HG02642 (cell line): ENCODE results near the gene FUBP3.

Experiments used
- ATAC-seq: cut with Tn5 transposase; IDR thresholded peaks from one replicate; pipeline ENCODE4 v1.9.1; 2021; ENCODE audit warnings: mild to moderate bottlenecking; ENCODE audit not compliant: unreplicated experiment, poor library complexity

Gene FUBP3

DNA sequence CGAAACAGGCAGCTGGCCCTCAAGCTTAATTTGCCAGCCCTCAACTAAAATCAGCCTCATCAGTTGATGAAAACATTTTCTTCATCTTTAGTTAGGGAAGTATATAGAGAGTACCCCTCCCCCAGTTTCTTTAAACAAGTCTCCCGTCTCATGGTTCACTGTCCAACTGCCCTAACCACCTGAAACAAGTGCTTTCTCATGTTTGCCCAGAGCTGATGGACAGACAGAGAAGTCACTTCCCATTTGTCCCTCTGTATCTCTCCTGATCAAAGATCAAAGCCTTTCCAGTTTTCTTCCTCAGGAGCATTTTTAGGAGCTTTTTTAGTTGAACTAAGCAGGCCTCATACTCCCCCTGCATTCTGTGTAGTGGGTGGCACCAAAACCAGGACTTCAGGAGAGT, 21.7 kb downstream of the FUBP3 start:
- ATAC-seq = no peak

DNA sequence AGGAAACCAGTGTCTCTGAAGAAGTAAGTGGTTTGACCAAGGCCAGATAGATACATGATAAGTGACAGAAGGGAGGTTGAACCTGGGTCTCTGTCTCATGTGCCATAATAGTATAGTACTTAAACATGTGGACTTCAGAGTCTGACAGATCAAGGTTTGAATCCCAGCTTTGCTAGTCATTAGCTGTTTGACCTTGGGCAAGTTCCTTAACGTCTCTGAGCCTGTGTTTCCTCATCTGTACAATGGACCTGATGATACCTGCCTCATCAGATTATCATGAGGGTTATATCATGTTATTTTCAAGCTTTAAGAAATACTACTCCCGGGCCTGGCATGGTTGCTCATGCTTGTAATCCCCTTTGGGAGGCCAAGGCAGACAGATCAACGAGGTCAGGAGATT, 24.9 kb downstream of the FUBP3 start:
- ATAC-seq = no peak

DNA sequence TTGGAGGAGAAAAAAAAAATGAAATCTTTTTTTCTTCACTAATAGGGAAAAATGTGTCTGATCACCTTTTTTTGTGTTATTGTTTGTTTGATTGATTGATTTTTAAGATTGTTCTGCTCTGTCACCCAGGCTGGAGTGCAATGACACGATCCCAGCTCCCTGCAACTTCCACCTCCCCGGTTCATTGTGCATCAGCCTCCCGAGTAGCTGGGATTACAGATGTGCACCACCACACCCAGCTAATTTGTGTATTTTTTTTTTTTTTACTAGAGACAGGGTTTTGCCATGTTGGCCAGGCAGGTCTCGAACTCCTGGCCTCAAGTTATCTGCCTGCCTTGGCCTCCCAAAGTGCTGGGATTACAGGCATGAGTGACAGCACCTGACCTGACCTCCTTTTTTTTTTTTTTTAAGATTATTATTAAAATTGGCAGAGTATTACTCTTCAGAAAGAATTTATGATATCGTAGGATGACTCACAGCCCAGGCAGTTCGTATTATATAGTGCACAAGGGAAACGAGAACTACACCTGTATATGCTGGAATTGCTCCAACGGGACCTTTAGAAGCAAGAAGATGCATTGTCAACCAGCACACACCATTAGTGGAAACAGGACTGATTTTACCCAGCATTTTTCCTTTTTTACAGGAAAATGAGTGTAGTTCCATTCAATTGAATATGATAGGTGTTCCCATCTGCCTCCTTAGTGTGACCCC, 27.7 kb downstream of the FUBP3 start:
- no peak for ATAC-seq

DNA sequence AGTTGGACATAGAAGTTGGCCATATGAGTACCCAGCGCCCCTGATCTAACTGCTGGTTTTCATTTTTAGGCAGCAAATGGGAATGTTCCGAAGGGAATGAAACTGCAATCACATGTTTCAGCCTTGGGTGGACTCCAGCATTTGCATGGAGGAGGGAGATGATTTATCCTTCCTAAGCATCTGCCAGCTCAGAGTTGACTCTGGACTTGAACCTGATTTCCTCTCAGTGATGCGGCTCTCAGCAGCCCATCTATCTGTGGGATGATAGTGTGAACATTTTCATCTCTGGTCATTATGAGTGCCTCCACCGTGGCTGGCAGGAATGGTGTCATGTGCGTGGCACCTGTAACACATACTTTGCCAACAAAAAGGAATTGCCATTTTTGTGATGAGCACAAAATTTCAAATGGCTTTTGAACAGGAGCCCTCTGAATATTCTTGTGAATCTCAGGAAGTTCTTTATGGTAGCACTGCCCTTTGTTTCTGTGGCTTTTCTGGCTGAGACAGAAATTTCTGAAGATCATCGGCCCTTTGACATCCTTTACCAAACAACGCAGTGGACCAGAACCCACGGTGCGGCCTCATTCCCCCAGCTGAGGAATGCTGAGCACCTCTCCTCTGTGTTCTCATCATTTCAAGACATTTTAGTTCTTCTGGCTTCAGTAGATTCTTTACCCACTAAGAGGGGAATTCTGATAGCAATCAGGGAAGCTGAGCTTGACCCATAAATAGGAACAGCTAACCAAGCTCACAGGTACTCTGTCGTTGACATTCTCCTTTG, 28.5 kb downstream of the FUBP3 start:
- ATAC-seq = no peak

DNA sequence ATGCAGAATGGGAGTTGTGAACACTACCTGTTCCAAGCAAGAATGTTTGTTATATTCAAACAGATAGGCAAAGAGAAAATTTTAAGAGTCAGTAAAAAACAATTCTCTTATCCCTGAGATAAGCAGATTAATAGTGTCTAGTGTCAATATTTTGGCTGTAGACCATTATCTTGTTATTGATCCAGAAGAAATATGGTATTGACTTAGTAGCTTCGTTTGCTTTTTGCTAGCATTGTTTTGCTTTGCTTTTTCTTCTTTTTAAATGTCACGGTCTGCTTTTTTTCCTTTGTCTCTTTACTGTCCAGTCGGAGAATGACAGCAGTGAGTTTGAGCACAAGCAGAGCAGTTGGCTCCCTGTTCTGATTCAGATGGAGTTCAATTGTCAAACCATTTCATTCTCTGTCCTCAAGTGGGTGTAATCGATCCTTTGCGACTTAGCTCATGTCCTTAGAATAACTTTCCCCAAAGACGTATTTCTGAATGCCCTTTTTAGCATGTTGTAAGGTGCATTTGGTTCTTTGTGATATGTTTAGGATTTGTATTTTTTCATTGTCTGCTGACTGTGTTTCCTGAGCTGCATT, 29.3 kb downstream of the FUBP3 start:
- ATAC-seq = no peak

DNA sequence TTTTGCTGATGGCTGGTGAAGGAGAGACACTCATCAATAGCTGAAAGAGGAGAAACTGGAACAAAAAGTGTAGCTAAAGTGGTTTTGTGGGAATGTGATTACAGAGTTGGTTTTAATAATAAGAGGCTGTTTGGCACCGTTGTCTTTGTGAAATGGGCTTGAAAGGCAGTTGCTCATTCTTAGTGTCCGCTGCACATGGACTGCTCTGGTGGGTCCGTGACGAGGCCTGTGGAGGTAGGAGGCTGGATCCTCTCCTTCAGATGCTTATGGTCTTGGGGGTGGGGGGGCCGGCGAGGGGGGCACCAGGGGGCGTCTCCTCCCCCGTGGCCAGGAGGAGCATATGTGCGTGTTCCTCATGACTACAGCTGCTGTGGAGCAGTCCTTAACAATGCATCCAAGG, 29.8 kb downstream of the FUBP3 start:
- no peak for ATAC-seq

DNA sequence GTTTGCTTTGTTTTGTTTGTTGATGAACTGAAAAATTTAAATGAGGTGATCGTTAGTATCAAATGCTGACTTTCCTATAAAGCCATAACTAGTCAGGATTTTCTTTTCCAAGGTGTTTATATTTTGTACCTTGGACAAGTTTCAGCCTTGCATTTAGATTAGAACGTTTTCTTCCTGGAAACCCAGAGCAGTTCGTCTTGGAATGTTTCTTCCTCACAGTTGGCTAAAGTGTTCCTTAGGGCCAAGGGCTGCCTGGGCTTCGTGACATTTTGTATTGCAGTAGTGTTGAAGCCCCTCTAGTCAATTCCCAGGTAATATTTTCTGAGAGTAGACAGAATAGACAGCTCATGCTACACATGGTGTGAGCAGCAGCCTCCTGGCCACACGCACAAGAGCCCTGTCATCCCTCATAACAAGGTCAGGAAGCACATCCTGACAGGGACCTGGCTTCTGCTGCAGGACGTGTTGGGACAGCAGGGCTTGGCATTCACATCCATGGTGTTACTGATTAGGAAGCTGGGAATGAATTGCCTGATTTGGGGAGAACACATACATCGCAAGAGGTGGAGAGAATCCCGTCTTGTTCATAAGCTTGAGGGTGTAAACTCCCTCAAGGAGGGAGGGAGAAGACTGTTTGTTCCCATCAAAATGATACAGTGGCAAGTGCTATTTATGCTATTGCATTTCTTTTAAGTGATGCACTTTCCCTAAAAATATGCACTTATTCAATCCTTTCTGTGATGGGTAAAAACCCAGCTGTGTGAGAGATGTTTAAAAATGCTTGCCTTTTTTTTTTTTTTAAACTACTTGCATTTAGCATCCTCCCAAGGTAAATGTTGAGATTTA, 31.7 kb downstream of the FUBP3 start:
- no peak for ATAC-seq

DNA sequence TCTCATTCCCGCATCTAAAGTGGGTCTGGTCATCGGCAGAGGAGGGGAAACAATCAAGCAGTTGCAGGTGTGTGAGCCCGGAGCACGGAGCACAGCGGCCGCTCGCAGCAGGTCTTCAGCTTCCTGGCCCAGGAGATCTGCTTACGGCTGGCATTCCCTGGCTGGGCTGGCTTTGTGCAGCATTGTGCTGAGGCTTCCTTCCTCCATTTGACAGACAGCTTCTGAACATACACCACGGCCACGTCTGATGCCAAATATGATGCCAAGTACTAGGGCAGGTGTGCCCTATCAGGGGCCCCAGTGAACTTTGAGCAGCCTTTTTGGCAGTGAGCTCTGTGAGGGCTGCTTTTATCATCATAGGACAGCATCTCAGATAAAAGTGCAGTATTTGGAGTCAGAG, 37.1 kb downstream of the FUBP3 start:
- ATAC-seq = no peak

DNA sequence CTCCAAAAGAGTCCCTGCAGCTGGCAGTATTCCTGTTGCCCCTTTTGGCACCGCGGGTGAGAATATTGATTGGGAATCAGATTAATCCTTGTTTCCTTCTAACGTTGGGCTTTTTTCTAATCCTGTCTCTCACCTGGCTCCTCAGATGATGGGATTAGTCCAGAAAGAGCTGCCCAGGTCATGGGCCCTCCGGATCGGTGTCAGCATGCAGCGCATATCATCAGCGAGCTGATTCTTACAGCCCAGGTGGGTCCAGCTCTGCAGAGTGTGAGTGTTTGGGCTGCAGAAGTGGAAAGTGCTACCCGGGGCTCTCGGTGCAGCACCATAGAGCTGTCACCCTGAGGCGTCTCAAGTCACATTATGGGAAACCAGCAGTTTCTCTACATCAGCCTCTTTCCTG, 44.1 kb downstream of the FUBP3 start:
- no peak for ATAC-seq

DNA sequence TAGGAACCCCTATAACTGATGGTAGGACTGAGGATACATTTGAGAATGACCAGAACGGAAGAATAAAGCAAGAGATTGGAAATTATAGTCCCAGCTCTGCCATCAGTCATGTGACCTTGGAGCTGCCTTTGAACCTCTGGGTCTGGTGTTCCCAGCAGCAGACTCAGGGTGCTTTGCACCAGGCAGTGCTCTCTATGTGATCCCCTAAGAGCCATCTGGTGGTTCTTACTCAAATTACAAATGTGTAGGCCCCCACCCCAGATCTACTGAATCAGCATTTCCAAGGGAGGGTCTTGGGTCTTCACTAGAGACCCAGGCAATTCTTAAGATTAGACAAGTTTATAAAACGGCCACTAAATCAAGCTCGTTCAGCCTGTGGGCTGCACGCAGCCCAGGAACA, 44.8 kb downstream of the FUBP3 start:
- no peak for ATAC-seq

DNA sequence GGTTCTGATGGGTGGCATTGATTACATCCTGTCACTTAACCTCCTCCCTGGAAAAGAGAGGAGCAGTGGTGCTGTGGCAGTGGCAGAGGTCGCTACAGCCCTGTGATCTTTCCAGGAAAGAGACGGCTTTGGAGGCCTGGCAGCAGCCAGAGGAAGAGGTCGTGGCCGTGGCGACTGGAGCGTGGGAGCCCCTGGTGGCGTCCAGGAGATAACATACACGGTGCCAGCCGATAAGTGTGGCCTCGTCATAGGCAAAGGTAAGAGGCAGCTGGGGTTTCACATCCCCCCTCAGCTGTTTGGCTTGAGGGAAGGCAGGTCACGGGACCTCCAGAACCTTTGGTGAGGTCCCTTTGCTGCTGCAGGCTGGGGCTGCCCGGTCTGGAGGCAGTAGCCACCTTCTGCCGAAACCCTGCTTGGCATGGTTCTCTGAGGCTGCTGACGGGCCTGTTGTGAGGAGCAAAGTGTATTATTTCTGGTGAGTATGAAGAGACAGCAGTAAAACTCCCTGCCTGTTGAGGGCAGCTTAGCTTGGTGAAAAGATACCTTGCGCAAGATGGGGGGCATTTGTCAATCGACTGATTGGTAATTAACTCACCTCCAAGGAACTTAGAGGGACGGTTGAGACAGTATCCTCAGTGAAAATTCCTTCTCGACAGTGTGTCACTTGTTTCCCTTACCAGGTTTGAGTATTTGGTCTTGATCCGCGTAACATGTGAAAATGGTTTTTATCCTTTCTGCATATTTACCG, 47.0 kb downstream of the FUBP3 start:
- no peak for ATAC-seq

DNA sequence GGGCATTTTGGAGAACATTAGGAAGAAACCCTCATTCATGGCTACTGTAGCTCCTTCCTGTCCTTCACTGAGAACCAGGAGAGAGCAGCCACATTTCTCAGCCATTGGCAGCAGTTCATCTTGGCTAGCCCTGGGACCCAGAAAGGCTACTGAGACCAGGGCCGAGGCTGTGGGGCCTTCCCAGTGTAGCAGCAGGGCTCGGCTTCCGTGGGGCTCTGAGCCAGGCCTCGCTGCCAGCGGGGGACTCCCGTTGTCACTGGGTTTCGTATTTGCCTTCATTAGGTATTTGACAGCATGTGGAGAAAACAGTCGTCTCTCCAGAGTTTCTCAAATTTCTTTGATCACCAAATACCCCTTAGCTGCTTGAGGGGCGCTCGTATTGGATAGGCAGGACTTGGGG, 47.7 kb downstream of the FUBP3 start:
- no peak for ATAC-seq

DNA sequence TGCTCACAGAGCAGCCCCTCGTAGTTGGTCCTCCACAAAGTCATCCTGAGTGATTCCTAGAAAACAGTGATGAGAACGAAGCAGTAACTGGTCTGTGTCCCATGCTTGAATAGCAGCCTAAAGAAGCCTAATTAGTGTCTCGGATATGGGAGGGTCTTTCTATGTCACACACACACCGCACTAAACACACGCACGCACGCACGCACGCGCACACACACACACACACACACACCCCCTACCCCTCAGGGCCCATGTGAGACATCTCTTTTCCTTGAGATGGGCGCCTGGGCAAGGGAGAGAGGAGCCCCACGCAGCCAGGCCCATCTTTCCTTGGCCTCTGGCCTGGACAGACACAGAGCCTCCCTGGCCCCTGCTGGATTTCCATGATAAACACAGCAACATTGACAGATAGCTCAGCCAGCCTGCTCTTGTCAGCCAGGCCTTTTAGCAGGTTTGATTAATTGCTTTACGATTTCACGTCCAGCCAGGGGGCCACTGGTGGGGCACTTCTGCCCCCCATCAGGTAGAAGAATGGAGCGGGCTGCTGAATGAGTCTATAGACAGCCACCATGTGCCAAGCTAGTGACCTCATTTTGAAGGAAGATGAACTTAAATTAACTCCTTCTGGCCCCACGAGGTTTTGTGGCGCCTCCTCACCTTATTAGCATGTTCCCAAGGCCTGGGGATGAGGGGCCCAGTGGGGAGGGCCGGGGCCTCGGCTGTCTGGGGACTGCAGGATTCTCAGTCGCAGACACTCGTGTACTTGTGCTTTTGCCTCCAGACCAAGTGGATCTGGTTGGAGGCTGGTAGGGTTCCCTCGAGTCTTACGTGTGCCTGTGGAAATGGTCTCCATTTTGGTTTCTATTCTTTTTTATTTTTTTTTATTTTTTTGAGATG, 48.8 kb downstream of the FUBP3 start:
- ATAC-seq = no peak

DNA sequence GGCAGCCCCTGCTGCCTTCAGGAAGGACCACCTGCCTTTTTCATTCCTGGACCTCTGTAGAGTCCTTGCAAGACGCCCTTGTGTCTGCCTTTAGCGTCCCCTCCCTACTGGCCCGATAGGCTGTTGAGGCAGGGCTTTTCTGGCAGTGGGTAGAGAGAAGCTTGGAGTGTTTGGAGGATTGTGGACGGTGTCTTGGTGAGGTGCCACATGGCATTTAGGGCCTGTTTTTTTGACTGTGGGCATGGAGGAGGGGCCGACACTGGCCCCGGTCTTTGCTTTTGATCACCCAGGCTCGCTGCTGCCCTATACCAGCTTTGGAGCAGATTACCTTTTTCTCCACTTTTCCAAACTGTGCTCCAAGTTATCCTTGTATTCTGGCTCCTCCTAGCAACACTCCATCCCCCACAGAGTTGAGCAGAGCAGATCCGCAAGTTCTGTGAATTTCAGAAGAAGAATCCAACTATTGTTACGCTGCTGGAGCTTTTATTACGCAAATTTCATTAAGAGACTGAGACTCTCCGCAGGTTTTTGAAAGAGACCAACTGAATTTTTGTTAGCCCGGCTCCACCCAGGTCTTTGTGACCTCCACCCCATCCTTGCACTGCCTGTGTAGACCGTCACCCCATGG, 50.2 kb downstream of the FUBP3 start:
- no peak for ATAC-seq

DNA sequence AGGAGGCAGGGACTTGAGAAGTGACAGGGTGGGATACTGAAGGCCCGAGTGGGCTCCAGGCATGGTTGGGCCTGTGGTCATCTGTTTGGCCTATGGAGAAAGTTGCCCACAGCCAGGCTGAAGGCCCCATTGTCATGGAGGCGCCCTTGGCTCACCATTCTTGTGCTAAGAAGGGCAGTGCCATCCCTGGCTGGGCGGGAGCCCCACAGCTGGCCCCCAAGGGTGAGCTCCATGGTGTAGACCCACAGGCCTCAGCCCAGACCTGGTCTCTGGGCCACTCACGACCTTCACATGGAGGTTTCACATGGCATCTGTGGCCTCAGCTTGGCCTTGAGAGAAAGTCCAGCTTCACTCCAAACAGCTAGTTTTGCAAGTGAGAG, 50.7 kb downstream of the FUBP3 start:
- ATAC-seq = no peak

DNA sequence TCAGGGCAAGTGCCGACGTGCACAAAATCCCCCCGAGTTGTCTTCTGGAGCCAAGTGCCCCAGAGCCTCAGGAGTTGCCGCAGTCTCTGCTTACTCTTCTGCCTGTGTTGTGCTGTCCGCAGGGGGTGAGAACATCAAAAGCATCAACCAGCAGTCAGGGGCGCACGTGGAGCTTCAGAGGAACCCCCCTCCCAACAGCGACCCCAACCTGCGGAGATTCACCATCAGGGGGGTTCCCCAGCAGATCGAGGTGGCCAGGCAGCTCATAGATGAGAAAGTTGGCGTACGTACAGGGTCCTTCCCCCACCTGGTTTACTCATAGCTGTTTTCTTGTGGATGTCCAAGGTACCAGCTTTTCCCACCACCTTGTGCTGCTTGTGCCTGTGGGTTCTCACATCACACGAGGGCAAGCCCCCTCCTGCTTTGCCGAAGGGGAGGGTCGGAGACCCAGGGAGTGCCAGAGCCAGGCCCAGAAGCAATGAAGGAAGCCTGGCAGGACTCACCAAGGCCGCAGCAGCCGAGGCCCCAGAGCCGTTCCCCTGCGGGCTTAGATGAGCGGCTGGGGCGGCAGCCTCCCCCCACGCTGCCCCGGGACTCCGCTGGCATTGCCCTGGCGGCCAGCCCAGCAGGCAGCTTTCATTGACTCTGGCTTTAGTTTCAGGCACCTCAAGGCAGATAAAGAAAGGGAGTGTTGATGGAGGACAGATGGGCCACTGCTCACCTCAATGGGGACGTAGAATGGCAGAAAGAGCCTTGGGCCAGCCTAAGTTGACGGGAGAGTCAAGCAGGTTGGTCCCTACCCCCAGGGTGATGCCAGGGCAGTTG, 51.3 kb downstream of the FUBP3 start:
- ATAC-seq = no peak

DNA sequence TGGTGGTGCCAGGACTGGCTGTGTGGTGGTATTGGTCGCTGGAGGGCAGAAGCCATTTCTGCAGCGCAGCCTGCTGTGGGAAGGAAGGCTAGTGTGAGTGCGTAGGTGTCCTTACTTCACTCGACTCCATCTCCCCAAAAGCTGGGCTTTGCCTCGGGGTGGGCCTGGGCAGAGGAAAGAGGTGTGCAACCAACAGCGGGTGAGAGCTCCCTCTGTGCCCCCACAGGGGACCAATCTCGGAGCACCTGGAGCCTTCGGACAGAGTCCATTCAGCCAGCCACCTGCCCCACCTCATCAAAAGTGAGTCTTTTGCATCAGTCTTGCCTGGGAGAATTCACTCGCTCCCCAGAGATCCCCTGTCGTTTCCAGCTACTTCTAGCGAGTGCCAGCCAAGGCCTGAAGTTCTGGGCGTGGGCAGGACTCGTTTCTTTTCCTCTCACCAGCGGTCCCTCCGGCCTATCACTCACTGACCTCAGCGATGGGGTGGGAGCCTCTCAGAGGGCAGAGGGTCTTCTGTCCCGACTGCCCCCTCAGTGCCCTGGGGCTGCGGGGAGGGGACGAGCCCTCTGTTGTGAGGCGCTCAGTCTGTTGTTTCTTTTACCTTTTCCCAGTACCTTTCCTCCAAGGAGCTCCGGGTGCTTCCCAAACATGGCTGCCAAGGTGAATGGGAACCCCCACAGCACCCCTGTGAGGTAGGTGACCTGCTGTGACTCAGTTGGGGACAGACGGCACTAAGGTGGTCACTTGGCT, 52.1 kb downstream of the FUBP3 start:
- no peak for ATAC-seq
